GM12878 (cell line): ENCODE data around the gene MTA3. TPM values are rescaled to one million over a fixed set of nuclear protein-coding genes. Genes with fewer than 3 reads are reported as not detected.

ENCODE experiments used
- BHLHE40 ChIP-seq, 2 experiments: fragments of 450-650 bp in 1 of 2; IDR thresholded peaks; 2 replicates each; pipeline ENCODE4 v1.6.1; 2011 to 2017; ENCODE audit warnings: low read depth in 2 of 2, borderline replicate concordance in 1 of 2, improper control_type of control experiment in 1 of 2, low read length in 1 of 2, mild to moderate bottlenecking in 1 of 2
- CBX5 ChIP-seq: sonication (generic); IDR thresholded peaks from 2 replicates; pipeline ENCODE4 v1.6.1; 2016; ENCODE audit warnings: low read depth, moderate library complexity, mild to moderate bottlenecking, inconsistent platforms
- CHD2 ChIP-seq: IDR thresholded peaks from 2 replicates; pipeline ENCODE4 v1.6.1; 2011; ENCODE audit warnings: low read depth, low read length, improper control_type of control experiment, borderline replicate concordance
- EGR1 ChIP-seq, 2 experiments: IDR thresholded peaks; 1 replicate in 1 of 2; 2 replicates in 1 of 2; pipeline ENCODE4 v1.6.1; 2011 to 2012; ENCODE audit warnings: low read depth in 2 of 2, low read length in 2 of 2, borderline replicate concordance in 1 of 2, mild to moderate bottlenecking in 1 of 2, moderate library complexity in 1 of 2
- HDAC2 ChIP-seq: fragments of 200-600 bp; sonication (generic); IDR thresholded peaks from 2 replicates; pipeline ENCODE4 v1.6.1; 2017
- IRF4 ChIP-seq: IDR thresholded peaks from 2 replicates; pipeline ENCODE4 v1.6.1; 2011; ENCODE audit warnings: low read depth, low read length
- KLF5 ChIP-seq: fragments of 450-650 bp; IDR thresholded peaks from 2 replicates; pipeline ENCODE4 v1.6.1; 2014; ENCODE audit warnings: mild to moderate bottlenecking; ENCODE audit not compliant: partially characterized antibody
- PAX5 ChIP-seq: IDR thresholded peaks from 2 replicates; pipeline ENCODE4 v1.6.1; 2011; ENCODE audit warnings: low read depth, low read length, borderline replicate concordance
- POLR2A ChIP-seq: IDR thresholded peaks from 2 replicates; pipeline ENCODE4 v1.6.1; 2011; ENCODE audit warnings: low read depth, mild to moderate bottlenecking, low read length
- POLR2AphosphoS2 ChIP-seq: IDR thresholded peaks from 2 replicates; pipeline ENCODE4 v1.6.1; 2011; ENCODE audit warnings: low read depth, mild to moderate bottlenecking, low read length, improper control_type of control experiment, moderate library complexity
- STAT3 ChIP-seq: IDR thresholded peaks from 2 replicates; pipeline ENCODE4 v1.6.1; 2011; ENCODE audit warnings: low read depth, low read length, improper control_type of control experiment
- ZBED1 ChIP-seq: IDR thresholded peaks from 2 replicates; pipeline ENCODE4 v1.6.1; 2016; ENCODE audit warnings: borderline replicate concordance
- ZNF207 ChIP-seq: fragments of 450-650 bp; IDR thresholded peaks from 2 replicates; pipeline ENCODE4 v1.6.1; 2014; ENCODE audit warnings: antibody characterized with exemption, mild to moderate bottlenecking, borderline replicate concordance
- polyA plus RNA-seq, 11 experiments: library from polyadenylated mRNA; depleted of rRNA in 4 of 11; unstranded in 6 of 11; stranded (reverse) in 5 of 11; fragments of >200 nt; fragmentation: Nextera tagmentation in 4 of 11; fragmentation: Illumina TruSeq in 1 of 11; extraction: Ambion mirVana in 4 of 11; extraction: Trizol in 1 of 11; gene quantifications; 1 replicate in 1 of 11; 2 replicates in 10 of 11; pipeline versions ENCODE4 v1.2.1 to v1.2.3, GENCODE V29; 2011 to 2016; ENCODE audit warnings: inconsistent platforms in 2 of 11, missing spikeins in 2 of 11, low read depth in 1 of 11
- total RNA-seq, 4 experiments: library from RNA; depleted of rRNA in 3 of 4; stranded (reverse); fragments of >200 nt in 3 of 4; fragmentation: Illumina TruSeq in 1 of 4; extraction: Trizol in 1 of 4; gene quantifications; 2 replicates each; pipeline versions ENCODE4 v1.2.1 to v1.2.3, GENCODE V29; 2013 to 2021
- TF ChIP-seq, protein P1 (sequence below): fragments of 450-650 bp; IDR thresholded peaks from 2 replicates; pipeline ENCODE4 v1.6.1; 2017; ENCODE audit warnings: mild to moderate bottlenecking, moderate library complexity
- TF ChIP-seq, protein P2 (sequence below): fragments of 450-650 bp; IDR thresholded peaks from 2 replicates; pipeline ENCODE4 v1.6.1; 2016; ENCODE audit warnings: mild to moderate bottlenecking
- TF ChIP-seq, protein P3 (sequence below): IDR thresholded peaks from 2 replicates; pipeline ENCODE4 v1.6.1; 2012; ENCODE audit warnings: low read length, inconsistent platforms
- TF ChIP-seq, protein P4 (sequence below): fragments of 450-650 bp; formaldehyde crosslinking; IDR thresholded peaks from 2 replicates; pipeline ENCODE4 v1.5.0; 2022; ENCODE audit warnings: mild to moderate bottlenecking, missing genetic modification characterization

The MTA3 gene
- total and polyA plus RNA-seq, 10 of the 15 experiments (the other 5 are each of a cell fraction or from before 2014, with no cell fraction given) = 17.6 to 45.5 (median 26.5) TPM

DNA sequence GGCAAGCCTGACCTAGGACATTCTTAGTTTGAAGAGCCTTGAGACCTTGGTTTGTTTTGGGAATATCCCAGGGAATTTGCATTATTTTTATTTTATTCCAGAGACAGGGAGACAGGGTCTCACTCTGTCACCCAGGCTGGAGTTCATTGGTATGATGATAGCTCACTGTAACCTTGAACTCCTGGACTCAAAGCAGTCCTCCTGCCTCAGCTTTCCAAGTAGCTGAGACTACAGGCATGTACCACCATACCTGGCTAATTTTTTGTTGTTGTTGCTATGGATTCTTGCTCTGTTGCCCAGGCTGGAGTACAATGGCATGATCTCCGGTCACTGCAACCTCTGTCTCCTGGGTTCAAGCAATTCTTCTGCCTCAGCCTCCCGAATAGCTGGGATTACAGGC is 4.8 kb downstream of the MTA3 start (continued):
- TF ChIP-seq, protein P1, sequence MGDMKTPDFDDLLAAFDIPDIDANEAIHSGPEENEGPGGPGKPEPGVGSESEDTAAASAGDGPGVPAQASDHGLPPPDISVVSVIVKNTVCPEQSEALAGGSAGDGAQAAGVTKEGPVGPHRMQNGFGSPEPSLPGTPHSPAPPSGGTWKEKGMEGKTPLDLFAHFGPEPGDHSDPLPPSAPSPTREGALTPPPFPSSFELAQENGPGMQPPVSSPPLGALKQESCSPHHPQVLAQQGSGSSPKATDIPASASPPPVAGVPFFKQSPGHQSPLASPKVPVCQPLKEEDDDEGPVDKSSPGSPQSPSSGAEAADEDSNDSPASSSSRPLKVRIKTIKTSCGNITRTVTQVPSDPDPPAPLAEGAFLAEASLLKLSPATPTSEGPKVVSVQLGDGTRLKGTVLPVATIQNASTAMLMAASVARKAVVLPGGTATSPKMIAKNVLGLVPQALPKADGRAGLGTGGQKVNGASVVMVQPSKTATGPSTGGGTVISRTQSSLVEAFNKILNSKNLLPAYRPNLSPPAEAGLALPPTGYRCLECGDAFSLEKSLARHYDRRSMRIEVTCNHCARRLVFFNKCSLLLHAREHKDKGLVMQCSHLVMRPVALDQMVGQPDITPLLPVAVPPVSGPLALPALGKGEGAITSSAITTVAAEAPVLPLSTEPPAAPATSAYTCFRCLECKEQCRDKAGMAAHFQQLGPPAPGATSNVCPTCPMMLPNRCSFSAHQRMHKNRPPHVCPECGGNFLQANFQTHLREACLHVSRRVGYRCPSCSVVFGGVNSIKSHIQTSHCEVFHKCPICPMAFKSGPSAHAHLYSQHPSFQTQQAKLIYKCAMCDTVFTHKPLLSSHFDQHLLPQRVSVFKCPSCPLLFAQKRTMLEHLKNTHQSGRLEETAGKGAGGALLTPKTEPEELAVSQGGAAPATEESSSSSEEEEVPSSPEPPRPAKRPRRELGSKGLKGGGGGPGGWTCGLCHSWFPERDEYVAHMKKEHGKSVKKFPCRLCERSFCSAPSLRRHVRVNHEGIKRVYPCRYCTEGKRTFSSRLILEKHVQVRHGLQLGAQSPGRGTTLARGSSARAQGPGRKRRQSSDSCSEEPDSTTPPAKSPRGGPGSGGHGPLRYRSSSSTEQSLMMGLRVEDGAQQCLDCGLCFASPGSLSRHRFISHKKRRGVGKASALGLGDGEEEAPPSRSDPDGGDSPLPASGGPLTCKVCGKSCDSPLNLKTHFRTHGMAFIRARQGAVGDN = no peak
- no peak for TF ChIP-seq ZNF207
- TF ChIP-seq POLR2AphosphoS2 = no peak
- TF ChIP-seq, protein P2, sequence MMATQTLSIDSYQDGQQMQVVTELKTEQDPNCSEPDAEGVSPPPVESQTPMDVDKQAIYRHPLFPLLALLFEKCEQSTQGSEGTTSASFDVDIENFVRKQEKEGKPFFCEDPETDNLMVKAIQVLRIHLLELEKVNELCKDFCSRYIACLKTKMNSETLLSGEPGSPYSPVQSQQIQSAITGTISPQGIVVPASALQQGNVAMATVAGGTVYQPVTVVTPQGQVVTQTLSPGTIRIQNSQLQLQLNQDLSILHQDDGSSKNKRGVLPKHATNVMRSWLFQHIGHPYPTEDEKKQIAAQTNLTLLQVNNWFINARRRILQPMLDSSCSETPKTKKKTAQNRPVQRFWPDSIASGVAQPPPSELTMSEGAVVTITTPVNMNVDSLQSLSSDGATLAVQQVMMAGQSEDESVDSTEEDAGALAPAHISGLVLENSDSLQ = no peak
- TF ChIP-seq, protein P3, sequence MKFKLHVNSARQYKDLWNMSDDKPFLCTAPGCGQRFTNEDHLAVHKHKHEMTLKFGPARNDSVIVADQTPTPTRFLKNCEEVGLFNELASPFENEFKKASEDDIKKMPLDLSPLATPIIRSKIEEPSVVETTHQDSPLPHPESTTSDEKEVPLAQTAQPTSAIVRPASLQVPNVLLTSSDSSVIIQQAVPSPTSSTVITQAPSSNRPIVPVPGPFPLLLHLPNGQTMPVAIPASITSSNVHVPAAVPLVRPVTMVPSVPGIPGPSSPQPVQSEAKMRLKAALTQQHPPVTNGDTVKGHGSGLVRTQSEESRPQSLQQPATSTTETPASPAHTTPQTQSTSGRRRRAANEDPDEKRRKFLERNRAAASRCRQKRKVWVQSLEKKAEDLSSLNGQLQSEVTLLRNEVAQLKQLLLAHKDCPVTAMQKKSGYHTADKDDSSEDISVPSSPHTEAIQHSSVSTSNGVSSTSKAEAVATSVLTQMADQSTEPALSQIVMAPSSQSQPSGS = no peak
- no peak for TF ChIP-seq CHD2
- TF ChIP-seq IRF4 = no peak
- no peak for TF ChIP-seq CBX5
- no peak for TF ChIP-seq KLF5
- TF ChIP-seq PAX5 = no peak
- TF ChIP-seq HDAC2 = no peak
- no peak for TF ChIP-seq EGR1 (IDR thresholded peaks at IDR 0.05; ENCODE audit: borderline replicate concordance in 1 of 2, low read depth in 2 of 2, low read length in 2 of 2)
- no peak for TF ChIP-seq BHLHE40 (IDR thresholded peaks at IDR 0.05; ENCODE audit: borderline replicate concordance in 1 of 2, low read depth in 2 of 2, low read length in 1 of 2)
- TF ChIP-seq, protein P4, sequence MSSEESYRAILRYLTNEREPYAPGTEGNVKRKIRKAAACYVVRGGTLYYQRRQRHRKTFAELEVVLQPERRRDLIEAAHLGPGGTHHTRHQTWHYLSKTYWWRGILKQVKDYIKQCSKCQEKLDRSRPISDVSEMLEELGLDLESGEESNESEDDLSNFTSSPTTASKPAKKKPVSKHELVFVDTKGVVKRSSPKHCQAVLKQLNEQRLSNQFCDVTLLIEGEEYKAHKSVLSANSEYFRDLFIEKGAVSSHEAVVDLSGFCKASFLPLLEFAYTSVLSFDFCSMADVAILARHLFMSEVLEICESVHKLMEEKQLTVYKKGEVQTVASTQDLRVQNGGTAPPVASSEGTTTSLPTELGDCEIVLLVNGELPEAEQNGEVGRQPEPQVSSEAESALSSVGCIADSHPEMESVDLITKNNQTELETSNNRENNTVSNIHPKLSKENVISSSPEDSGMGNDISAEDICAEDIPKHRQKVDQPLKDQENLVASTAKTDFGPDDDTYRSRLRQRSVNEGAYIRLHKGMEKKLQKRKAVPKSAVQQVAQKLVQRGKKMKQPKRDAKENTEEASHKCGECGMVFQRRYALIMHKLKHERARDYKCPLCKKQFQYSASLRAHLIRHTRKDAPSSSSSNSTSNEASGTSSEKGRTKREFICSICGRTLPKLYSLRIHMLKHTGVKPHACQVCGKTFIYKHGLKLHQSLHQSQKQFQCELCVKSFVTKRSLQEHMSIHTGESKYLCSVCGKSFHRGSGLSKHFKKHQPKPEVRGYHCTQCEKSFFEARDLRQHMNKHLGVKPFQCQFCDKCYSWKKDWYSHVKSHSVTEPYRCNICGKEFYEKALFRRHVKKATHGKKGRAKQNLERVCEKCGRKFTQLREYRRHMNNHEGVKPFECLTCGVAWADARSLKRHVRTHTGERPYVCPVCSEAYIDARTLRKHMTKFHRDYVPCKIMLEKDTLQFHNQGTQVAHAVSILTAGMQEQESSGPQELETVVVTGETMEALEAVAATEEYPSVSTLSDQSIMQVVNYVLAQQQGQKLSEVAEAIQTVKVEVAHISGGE (CRISPR knock-in tag) = no peak
- no peak for TF ChIP-seq POLR2A
- TF ChIP-seq ZBED1 = no peak
- no peak for TF ChIP-seq STAT3
